CD14-positive monocyte (primary cell): ENCODE results near the gene PTPRE. TPM values are rescaled to one million over a fixed set of nuclear protein-coding genes. Genes with fewer than 3 reads are reported as not detected.
A peak's percentile ranks its signal among the peaks of the same experiment; 100 is the strongest.

ENCODE experiments used
- DNase-seq, 3 donors: peaks; one replicate each; pipeline ENCODE4 v3.0.0-alpha.2; 2011 to 2022
- H2AFZ ChIP-seq: 2 replicates; pipeline ENCODE4 v1.6.0; 2012; ENCODE audit warnings: mild to moderate bottlenecking, low read depth, low read length, inconsistent platforms; ENCODE audit not compliant: insufficient read depth, poor library complexity, severe bottlenecking
- H3K27ac ChIP-seq, 2 donors: 1 replicate in 1 of 2; 2 replicates in 1 of 2; pipeline ENCODE4 v1.5.1; 2012 to 2013; ENCODE audit warnings: low read length in 2 of 2, control low read depth in 1 of 2, inconsistent platforms in 1 of 2, low read depth in 1 of 2, mild to moderate bottlenecking in 1 of 2
- H3K27me3 ChIP-seq, 2 donors: one replicate each; pipeline versions ENCODE4 v1.6.0 to v1.6.1; 2011 to 2013; ENCODE audit warnings: low read length in 2 of 2; ENCODE audit not compliant: control insufficient read depth in 2 of 2, insufficient read depth in 2 of 2
- H3K36me3 ChIP-seq, 2 donors: replicated peaks in 1 of 2; 1 replicate in 1 of 2; 2 replicates in 1 of 2; pipeline versions ENCODE4 v1.5.1 to v1.6.1; 2012 to 2013; ENCODE audit warnings: low read length in 2 of 2, control low read depth in 1 of 2, inconsistent platforms in 1 of 2, mild to moderate bottlenecking in 1 of 2; ENCODE audit not compliant: insufficient read depth in 2 of 2, control insufficient read depth in 1 of 2
- H3K4me1 ChIP-seq, 2 donors: 1 replicate in 1 of 2; 2 replicates in 1 of 2; pipeline versions ENCODE4 v1.5.1 to v1.6.1; 2012 to 2013; ENCODE audit warnings: low read length in 2 of 2, control low read depth in 1 of 2, inconsistent platforms in 1 of 2, mild to moderate bottlenecking in 1 of 2, moderate library complexity in 1 of 2; ENCODE audit not compliant: insufficient read depth in 2 of 2, control insufficient read depth in 1 of 2
- H3K4me2 ChIP-seq: replicated peaks from 2 replicates; pipeline ENCODE3; 2012; ENCODE audit warnings: low read length, moderate library complexity, mild to moderate bottlenecking; ENCODE audit not compliant: poor library complexity, severe bottlenecking; ENCODE audit errors: extremely low read depth
- H3K4me3 ChIP-seq, 3 experiments: fragments of 200-600 bp in 1 of 3; sonication (generic) in 1 of 3; replicated peaks in 1 of 3; 1 replicate in 2 of 3; 2 replicates in 1 of 3; pipeline ENCODE4 v1.5.1; 2011 to 2013; ENCODE audit warnings: low read length in 3 of 3, mild to moderate bottlenecking in 3 of 3, control low read depth in 2 of 3, low read depth in 2 of 3, inconsistent platforms in 1 of 3, moderate library complexity in 1 of 3
- H3K79me2 ChIP-seq: 2 replicates; pipeline ENCODE4 v1.6.0; 2012; ENCODE audit warnings: mild to moderate bottlenecking, control low read depth, inconsistent platforms, low read length, moderate library complexity; ENCODE audit not compliant: insufficient read depth
- H3K9ac ChIP-seq: 2 replicates; pipeline ENCODE4 v1.6.0; 2017; ENCODE audit warnings: low read length, mild to moderate bottlenecking; ENCODE audit not compliant: insufficient read depth, poor library complexity, severe bottlenecking
- H3K9me3 ChIP-seq, 2 donors: replicated peaks in 1 of 2; 1 replicate in 1 of 2; 2 replicates in 1 of 2; pipeline versions ENCODE4 v1.5.1 to v1.6.1; 2012 to 2013; ENCODE audit warnings: low read length in 2 of 2, control low read depth in 1 of 2; ENCODE audit not compliant: control insufficient read depth in 1 of 2, insufficient read depth in 1 of 2
- H4K20me1 ChIP-seq: 2 replicates; pipeline ENCODE4 v1.6.0; 2012; ENCODE audit warnings: mild to moderate bottlenecking, low read length, control low read depth, moderate library complexity; ENCODE audit not compliant: insufficient read depth
- H3K27ac Mint-ChIP-seq, 7 donors: one replicate each; pipeline ENCODE4 v1.8.0; 2020; ENCODE audit warnings: mild to moderate bottlenecking in 7 of 7, mixed read lengths in 7 of 7, moderate library complexity in 6 of 7, inconsistent platforms in 2 of 7
- H3K27me3 Mint-ChIP-seq, 3 donors: one replicate each; pipeline ENCODE4 v1.8.0; 2021 to 2022; ENCODE audit warnings: low read depth in 3 of 3, mild to moderate bottlenecking in 3 of 3, mixed read lengths in 3 of 3, moderate library complexity in 3 of 3, inconsistent platforms in 1 of 3
- H3K36me3 Mint-ChIP-seq, 2 donors: one replicate each; pipeline ENCODE4 v1.8.0; 2020; ENCODE audit warnings: mixed read lengths in 2 of 2, inconsistent platforms in 1 of 2, mild to moderate bottlenecking in 1 of 2
- H3K4me1 Mint-ChIP-seq: one replicate; pipeline ENCODE4 v1.8.0; 2020; ENCODE audit warnings: mild to moderate bottlenecking, mixed read lengths
- H3K4me3 Mint-ChIP-seq, 2 donors: one replicate each; pipeline ENCODE4 v1.8.0; 2020; ENCODE audit warnings: mild to moderate bottlenecking in 2 of 2, mixed read lengths in 2 of 2, moderate library complexity in 1 of 2
- H3K9me3 Mint-ChIP-seq, 7 donors: one replicate each; pipeline ENCODE4 v1.8.0; 2020 to 2022; ENCODE audit warnings: mixed read lengths in 7 of 7, mild to moderate bottlenecking in 6 of 7, moderate library complexity in 6 of 7, inconsistent platforms in 2 of 7
- CTCF ChIP-seq: fragments of 200-600 bp; IDR thresholded peaks from one replicate; pipeline ENCODE4 v1.8.0; 2022; ENCODE audit warnings: antibody characterized with exemption, mild to moderate bottlenecking
- WGBS: methylation state at CpG from one replicate; pipeline ENCODE4 v1.1.5; 2013; ENCODE audit warnings: missing lambda C conversion rate; ENCODE audit not compliant: insufficient coverage; 5-methylcytosine and 5-hydroxymethylcytosine counted together
- intact Hi-C, 2 donors: fragments of 100-400 bp; cut with micrococcal nuclease; formaldehyde crosslinking; loops; one replicate each; pipeline versions ENCODE4 v1.15.0 to v1.15.1; 2023
- polyA plus RNA-seq, 3 donors: library from polyadenylated mRNA; depleted of rRNA in 1 of 3; unstranded in 2 of 3; stranded (reverse) in 1 of 3; fragments of 300-500 nt in 2 of 3; fragments of >200 nt in 1 of 3; fragmentation: Illumina TruSeq in 2 of 3; gene quantifications; 1 replicate in 2 of 3; 2 replicates in 1 of 3; pipeline ENCODE4 v1.2.3, GENCODE V29; 2012 to 2021

Gene PTPRE
- polyA plus RNA-seq, 3 donors: 95.2 to 271 (median 125) TPM

DNA sequence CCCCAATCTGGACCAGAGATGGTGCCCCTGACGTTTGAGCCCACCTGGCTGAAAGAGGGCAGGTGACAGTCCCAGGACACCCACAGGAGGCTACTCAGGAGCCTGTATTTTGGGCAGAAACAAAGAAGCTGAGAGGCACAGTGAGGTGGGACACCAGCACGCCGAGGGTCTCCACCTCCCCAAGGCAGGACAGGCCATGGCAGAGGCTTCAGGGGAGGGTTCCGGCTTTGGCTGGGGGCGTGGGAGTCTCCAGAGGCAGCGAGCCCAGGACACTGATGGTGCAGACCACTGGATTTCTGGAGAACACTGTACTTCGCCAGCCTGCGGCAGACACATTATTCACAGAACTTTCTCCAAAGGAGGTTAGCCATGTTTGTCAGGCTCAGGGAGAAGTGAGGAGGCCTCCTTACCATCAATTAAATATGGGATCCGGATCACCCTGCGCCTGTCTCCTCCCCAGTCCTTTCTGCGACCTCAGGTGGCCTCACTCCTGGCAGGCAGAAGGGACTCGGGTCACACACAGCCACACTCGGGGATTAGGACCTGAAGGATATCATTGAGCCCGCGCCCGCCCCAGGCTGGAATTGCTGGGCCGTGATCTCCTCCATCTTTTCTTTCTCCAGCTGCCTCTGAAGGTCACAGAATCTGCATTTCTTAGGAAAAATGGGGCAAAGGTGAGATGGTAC lies 121.1 kb downstream of the PTPRE start:
- Mint-ChIP-seq H3K36me3 (peaks cover 26 to 38% of the 10 kb centered on the region in 2 donors), H3K9me3 (no peaks in the 10 kb centered on the region), H3K27ac (peak overlapping the region in 1 of 7 donors; percentile 10), H3K27me3 (peaks cover 0 to 5% (median 0%) of the 10 kb centered on the region in 3 donors), H3K4me3 (no peak overlapping the region), H3K4me1 (peaks cover 11% of the 10 kb centered on the region)
- intact Hi-C loops: no loop called here
- no peaks in the 10 kb centered on the region for H3K4me1 ChIP-seq
- TF ChIP-seq CTCF: no peak
- H3K9ac ChIP-seq: no peak overlapping the region
- DNase-seq: no peak
- H3K4me2 ChIP-seq: no peak overlapping the region
- WGBS: 100% methylated on average over 12 of the region's 17 CpGs
- no peak overlapping the region for H3K4me3 ChIP-seq
- no peaks in the 10 kb centered on the region for H3K9me3 ChIP-seq
- peaks cover 95% of the 10 kb centered on the region for H4K20me1 ChIP-seq
- peaks cover 8% of the 10 kb centered on the region for H3K79me2 ChIP-seq
- no peak overlapping the region for H2AFZ ChIP-seq
- peaks cover 14 to 33% of the 10 kb centered on the region in 2 donors for H3K36me3 ChIP-seq
- no peaks in the 10 kb centered on the region for H3K27me3 ChIP-seq
- H3K27ac ChIP-seq: no peak overlapping the region

DNA sequence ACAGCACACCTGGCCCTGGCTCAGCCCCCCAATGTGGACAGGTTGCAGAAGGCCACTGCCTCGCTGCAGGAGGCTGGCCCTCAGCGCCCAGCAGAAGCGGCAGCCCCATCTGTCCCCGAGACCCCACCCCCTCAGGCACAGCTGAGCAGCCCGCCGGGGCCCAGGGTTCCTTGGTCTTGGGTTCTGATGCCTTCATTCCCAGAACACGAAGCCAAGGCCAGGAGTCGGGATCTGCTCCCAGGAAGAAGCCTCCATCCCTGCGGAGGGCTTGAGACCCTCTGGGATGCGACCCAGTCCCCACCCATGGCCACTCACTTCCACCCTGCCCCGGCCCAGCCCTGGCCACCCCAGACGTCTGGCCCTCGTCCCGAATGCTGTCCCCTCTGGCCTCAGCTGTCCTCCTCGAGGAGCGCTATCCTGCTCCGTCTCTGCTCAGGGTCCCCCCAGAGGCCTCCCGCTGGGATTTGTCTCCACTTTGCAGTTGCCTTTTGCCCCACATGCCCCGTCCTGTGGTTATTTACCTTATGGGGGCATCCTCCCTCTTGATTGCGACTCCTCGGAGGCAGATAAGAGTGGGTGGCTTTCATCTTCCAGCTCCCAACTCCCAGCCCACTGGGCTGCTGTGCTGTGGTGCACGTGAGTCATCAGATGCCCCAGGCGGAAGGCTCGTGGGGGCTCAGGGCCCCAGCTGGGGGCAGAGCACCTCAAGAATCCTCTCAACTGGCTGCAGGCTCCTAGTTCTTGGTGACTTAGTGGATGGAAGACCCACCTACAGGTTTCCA lies 121.8 kb downstream of the PTPRE start:
- no peaks in the 10 kb centered on the region for H3K9me3 ChIP-seq
- 96% methylated on average over 18 of the region's 24 CpGs for WGBS
- Mint-ChIP-seq H3K27me3 (peaks cover 0 to 5% (median 0%) of the 10 kb centered on the region in 3 donors), H3K9me3 (no peaks in the 10 kb centered on the region), H3K4me3 (no peak overlapping the region), H3K4me1 (peaks cover 10% of the 10 kb centered on the region), H3K27ac (no peak overlapping the region), H3K36me3 (peaks cover 30 to 42% of the 10 kb centered on the region in 2 donors)
- peaks cover 6% of the 10 kb centered on the region for H3K79me2 ChIP-seq
- intact Hi-C loops: no loop called here
- no peaks in the 10 kb centered on the region for H3K27me3 ChIP-seq
- no peak overlapping the region for H2AFZ ChIP-seq
- peaks cover 14 to 38% of the 10 kb centered on the region in 2 donors for H3K36me3 ChIP-seq
- no peak overlapping the region for H3K4me3 ChIP-seq
- H3K4me1 ChIP-seq: no peaks in the 10 kb centered on the region
- TF ChIP-seq CTCF: no peak
- no peak overlapping the region for H3K4me2 ChIP-seq
- no peak for DNase-seq
- no peak overlapping the region for H3K9ac ChIP-seq
- H3K27ac ChIP-seq: no peak overlapping the region
- peaks cover 89% of the 10 kb centered on the region for H4K20me1 ChIP-seq
